Upper lobe of right lung (tissue), 1 donor: ENCODE results near the gene PTOV1. TPM values are rescaled to one million over a fixed set of nuclear protein-coding genes. Genes with fewer than 3 reads are reported as not detected.
A peak's percentile ranks its signal among the peaks of the same experiment; 100 is the strongest.

ENCODE experiments used
- ATAC-seq: fragments of 200-7000 bp; cut with Tn5 transposase; one replicate; pipeline ENCODE4 v1.9.1; 2020; ENCODE audit warnings: mild to moderate bottlenecking, moderate library complexity
- DNase-seq: peaks from one replicate; pipeline ENCODE4 v3.0.0-alpha.2; 2020
- H3K27ac ChIP-seq: fragments of 200-600 bp; one replicate; pipeline ENCODE4 v1.8.0; 2022
- H3K27me3 ChIP-seq: fragments of 200-600 bp; one replicate; pipeline ENCODE4 v1.8.0; 2022; ENCODE audit warnings: mild to moderate bottlenecking
- H3K36me3 ChIP-seq: fragments of 200-600 bp; one replicate; pipeline ENCODE4 v1.8.0; 2022
- H3K4me1 ChIP-seq: fragments of 200-600 bp; one replicate; pipeline ENCODE4 v1.8.0; 2022
- H3K4me3 ChIP-seq: fragments of 200-600 bp; one replicate; pipeline ENCODE4 v1.8.0; 2022; ENCODE audit warnings: mild to moderate bottlenecking
- H3K9me3 ChIP-seq: fragments of 200-600 bp; one replicate; pipeline ENCODE4 v1.8.0; 2022
- CTCF ChIP-seq: fragments of 200-600 bp; IDR thresholded peaks from one replicate; pipeline ENCODE4 v1.8.0; 2022; ENCODE audit warnings: antibody characterized with exemption
- intact Hi-C: fragments of 100-400 bp; cut with DNase I; formaldehyde crosslinking; loops from one replicate; pipeline ENCODE4 v1.11.0; 2022
- total RNA-seq: library from RNA; stranded (reverse); fragmentation: NEBNext Ultra II Directional; extraction: Animal tissue kit (Norgen Biotek cat#: 25700); gene quantifications from one replicate; pipeline ENCODE4 v1.2.1, GENCODE V29; 2021
- donor health status: DM: no; HTN: yes; CAD: no; lungs with severe emphysema.

The PTOV1 gene
- total RNA-seq, 1 donor from 2014 or later, result 104 TPM

GRCh38 chr19:49896863-49897621, 46.1 kb downstream of the PTOV1 start, which contains the start of gene IL4I1:
IL4I1 (minus strand) TSS chr19:49896887; CDS start chr19:49896160, 727 bp downstream.
- no peaks in the 10 kb centered on the region for H3K27me3 ChIP-seq
- no peaks in the 10 kb centered on the region for H3K36me3 ChIP-seq
- peaks cover 20% of the 10 kb centered on the region for H3K4me1 ChIP-seq
- no peak within 1 kb of the TSS for H3K4me3 ChIP-seq
- DNase-seq, result peak; percentile 73
- peak; percentile 71 for ATAC-seq
- intact Hi-C loops, result no loop called here
- no peak for TF ChIP-seq CTCF
- H3K27ac ChIP-seq, result peak within 1 kb of the TSS; percentile 36
- no peaks in the 10 kb centered on the region for H3K9me3 ChIP-seq

- H3K36me3 ChIP-seq, result peaks cover 21% of the 10 kb centered on the region
- TF ChIP-seq CTCF, result no peak
- H3K4me1 ChIP-seq, result no peaks in the 10 kb centered on the region
- H3K4me3 ChIP-seq, result no peak overlapping the region
- no peaks in the 10 kb centered on the region for H3K27me3 ChIP-seq
- intact Hi-C loops, result no loop called here
- H3K9me3 ChIP-seq, result no peaks in the 10 kb centered on the region
- DNase-seq (no peak), ATAC-seq (no peak)
- H3K27ac ChIP-seq, result no peak overlapping the region
Measured at GRCh38 chr19:49904136-49904535, 53.2 kb downstream of the PTOV1 start.

GRCh38 chr19:49906879-49907564, 56.1 kb downstream of the PTOV1 start:
- Histone ChIP-seq H3K4me1 (peaks cover 5% of the 10 kb centered on the region), H3K4me3 (no peak overlapping the region), H3K36me3 (peaks cover 21% of the 10 kb centered on the region), H3K27ac (no peak overlapping the region), H3K27me3 (no peaks in the 10 kb centered on the region), H3K9me3 (no peaks in the 10 kb centered on the region)
- intact Hi-C loops, result no loop called here
- ATAC-seq, result no peak
- no peak for TF ChIP-seq CTCF
- DNase-seq, result no peak

GRCh38 chr19:49907745-49908446, 56.9 kb downstream of the PTOV1 start:
- no peaks in the 10 kb centered on the region for H3K27me3 ChIP-seq
- H3K4me3 ChIP-seq, result no peak overlapping the region
- DNase-seq, result no peak
- TF ChIP-seq CTCF, result no peak
- ATAC-seq, result no peak
- H3K4me1 ChIP-seq, result peaks cover 5% of the 10 kb centered on the region
- intact Hi-C loops, result no loop called here
- peaks cover 28% of the 10 kb centered on the region for H3K36me3 ChIP-seq
- H3K9me3 ChIP-seq, result no peaks in the 10 kb centered on the region
- H3K27ac ChIP-seq, result no peak overlapping the region

- DNase-seq (no peak), ATAC-seq (no peak)
- intact Hi-C loops, result no loop called here
- H3K27me3 ChIP-seq, result no peaks in the 10 kb centered on the region
- H3K4me1 ChIP-seq, result peaks cover 5% of the 10 kb centered on the region
- TF ChIP-seq CTCF, result no peak
- no peak overlapping the region for H3K4me3 ChIP-seq
- H3K27ac ChIP-seq, result no peak overlapping the region
- peaks cover 29% of the 10 kb centered on the region for H3K36me3 ChIP-seq
- no peaks in the 10 kb centered on the region for H3K9me3 ChIP-seq
Measured at GRCh38 chr19:49908480-49909420, 57.8 kb downstream of the PTOV1 start.
